Measurements from ENCODE around the gene RNF5.

DNA sequence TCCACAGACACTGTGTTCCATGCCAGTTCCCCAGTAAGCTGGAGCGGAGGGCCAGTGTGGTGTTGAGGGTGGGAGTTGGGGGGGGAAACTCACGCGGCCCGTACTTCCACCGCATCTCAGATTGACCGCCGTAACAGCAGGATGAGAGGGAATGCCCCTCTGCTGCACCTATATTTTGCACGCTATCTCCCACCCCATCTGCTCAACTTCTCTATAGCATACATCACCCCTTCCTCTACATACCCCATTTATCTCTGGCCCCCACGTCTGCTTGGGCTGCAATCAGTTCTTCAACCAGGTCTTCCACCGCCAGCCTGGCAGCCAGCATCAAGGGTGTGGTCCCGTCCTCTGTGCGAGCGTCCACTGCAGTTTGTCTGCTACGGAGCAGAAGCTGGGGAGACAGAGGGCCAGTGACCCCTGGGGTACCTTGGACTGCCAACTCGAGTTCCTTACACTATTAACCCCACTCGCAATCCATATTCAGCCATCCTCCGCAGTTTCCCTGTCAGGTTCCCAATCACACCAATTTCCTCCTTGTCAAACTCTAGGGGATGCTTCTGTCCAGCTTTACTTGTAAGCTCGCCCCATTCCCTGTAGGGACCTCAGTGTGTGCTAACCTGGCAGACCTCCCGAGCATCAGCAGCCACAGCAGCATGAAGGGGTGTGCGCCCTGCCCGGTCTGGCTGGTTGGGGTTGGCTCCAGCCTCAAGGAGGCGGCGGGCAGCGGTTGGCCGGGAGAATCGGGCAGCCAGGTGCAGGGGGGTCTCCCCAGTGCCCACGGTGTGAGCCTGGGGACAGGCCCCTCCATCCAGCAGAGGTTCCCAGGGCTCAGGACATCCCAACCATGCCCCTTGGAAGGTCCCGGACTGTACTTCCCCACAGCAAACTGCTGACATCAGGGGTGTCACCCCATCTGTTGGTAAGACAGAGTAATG lies 18.7 kb downstream of the RNF5 start:
- TF ChIP-seq OSR1 (CRISPR knock-in tag; IDR thresholded peaks at IDR 0.05) (no peak), PPARA (CRISPR knock-in tag; IDR thresholded peaks at IDR 0.05; ENCODE audit: borderline replicate concordance) (no peak), ZFP3 (CRISPR knock-in tag; IDR thresholded peaks at IDR 0.05) (0 out of 2 replicates have a peak, but pooled peaks have one; percentile 2), ZC3H10 (CRISPR knock-in tag; IDR thresholded peaks at IDR 0.05) (0 out of 2 replicates have a peak, but pooled peaks have one; percentile 1), ZNF70 (CRISPR knock-in tag; IDR thresholded peaks at IDR 0.05) (no peak)
- TF ChIP-seq, protein P1, sequence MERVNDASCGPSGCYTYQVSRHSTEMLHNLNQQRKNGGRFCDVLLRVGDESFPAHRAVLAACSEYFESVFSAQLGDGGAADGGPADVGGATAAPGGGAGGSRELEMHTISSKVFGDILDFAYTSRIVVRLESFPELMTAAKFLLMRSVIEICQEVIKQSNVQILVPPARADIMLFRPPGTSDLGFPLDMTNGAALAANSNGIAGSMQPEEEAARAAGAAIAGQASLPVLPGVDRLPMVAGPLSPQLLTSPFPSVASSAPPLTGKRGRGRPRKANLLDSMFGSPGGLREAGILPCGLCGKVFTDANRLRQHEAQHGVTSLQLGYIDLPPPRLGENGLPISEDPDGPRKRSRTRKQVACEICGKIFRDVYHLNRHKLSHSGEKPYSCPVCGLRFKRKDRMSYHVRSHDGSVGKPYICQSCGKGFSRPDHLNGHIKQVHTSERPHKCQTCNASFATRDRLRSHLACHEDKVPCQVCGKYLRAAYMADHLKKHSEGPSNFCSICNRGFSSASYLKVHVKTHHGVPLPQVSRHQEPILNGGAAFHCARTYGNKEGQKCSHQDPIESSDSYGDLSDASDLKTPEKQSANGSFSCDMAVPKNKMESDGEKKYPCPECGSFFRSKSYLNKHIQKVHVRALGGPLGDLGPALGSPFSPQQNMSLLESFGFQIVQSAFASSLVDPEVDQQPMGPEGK (CRISPR knock-in tag; IDR thresholded peaks at IDR 0.05; ENCODE audit: borderline replicate concordance): peak; percentile 99; the same call in 1 of the 2 replicates

Measured in SK-N-SH treated with all-trans-retinoic acid at 6 μM for 48 hours (cell line).